ENCODE results near the gene DTX1.
"Not testable (repeated sequence)": the region's sequence is repeated elsewhere in the genome, so short reads cannot be mapped to it uniquely, and the experiment has no call there.

DTX1 gene

GRCh38 chr12:113116875-113117274 lies 60.3 kb downstream of the DTX1 start:
- DNase-seq, result no peak

- DNase-seq, result not testable (repeated sequence)
Observed at GRCh38 chr12:113117684-113118083, 61.2 kb downstream of the DTX1 start.

GRCh38 chr12:113118142-113118541 lies 61.6 kb downstream of the DTX1 start:
- DNase-seq, result no peak

GRCh38 chr12:113119980-113120669 lies 63.6 kb downstream of the DTX1 start:
- no peak for DNase-seq

GRCh38 chr12:113120670-113121370 lies 64.3 kb downstream of the DTX1 start:
- no peak for DNase-seq

GRCh38 chr12:113127791-113128199 lies 71.3 kb downstream of the DTX1 start:
- DNase-seq, result no peak

GRCh38 chr12:113128802-113129663 lies 72.5 kb downstream of the DTX1 start:
- DNase-seq, result no peak

GRCh38 chr12:113129664-113130456 lies 73.3 kb downstream of the DTX1 start:
- no peak for DNase-seq

GRCh38 chr12:113130457-113131135 lies 74.1 kb downstream of the DTX1 start:
- no peak for DNase-seq

GRCh38 chr12:113131556-113131955 lies 75.0 kb downstream of the DTX1 start:
- DNase-seq, result no peak

GRCh38 chr12:113133036-113133435 lies 76.5 kb downstream of the DTX1 start:
- no peak for DNase-seq

- no peak for DNase-seq
Observed at GRCh38 chr12:113133666-113134065, 77.1 kb downstream of the DTX1 start.

- DNase-seq, result no peak
Observed at GRCh38 chr12:113134071-113134470, 77.5 kb downstream of the DTX1 start.

- no peak for DNase-seq
Observed at GRCh38 chr12:113134521-113134951, 78.0 kb downstream of the DTX1 start.

GRCh38 chr12:113135178-113136127 lies 78.9 kb downstream of the DTX1 start, which contains the start of gene RASAL1:
TSS of gene RASAL1 (minus strand) at chr12:113135761. CDS start at chr12:113135462, 299 bp downstream.
- DNase-seq, result peak; percentile 79

GRCh38 chr12:113136128-113136989 lies 79.8 kb downstream of the DTX1 start:
- DNase-seq, result peak; percentile 60

GRCh38 chr12:113136990-113137511 lies 80.5 kb downstream of the DTX1 start:
- no peak for DNase-seq

GRCh38 chr12:113137861-113138783 lies 81.6 kb downstream of the DTX1 start:
- no peak for DNase-seq
